Stimulated activated CD4-positive, alpha-beta T cell treated with anti-CD3 and anti-CD28 coated beads, TNF-alpha, amount 100 ng/mL, for 4 hours (primary cell): ENCODE measurements around the gene SERPINB10.

Experiments
- DNase-seq, 3 experiments: peaks; one replicate each; pipeline ENCODE4 v3.0.0-alpha.2; 2020; ENCODE audit warnings: low read depth in 3 of 3

The SERPINB10 gene

DNA sequence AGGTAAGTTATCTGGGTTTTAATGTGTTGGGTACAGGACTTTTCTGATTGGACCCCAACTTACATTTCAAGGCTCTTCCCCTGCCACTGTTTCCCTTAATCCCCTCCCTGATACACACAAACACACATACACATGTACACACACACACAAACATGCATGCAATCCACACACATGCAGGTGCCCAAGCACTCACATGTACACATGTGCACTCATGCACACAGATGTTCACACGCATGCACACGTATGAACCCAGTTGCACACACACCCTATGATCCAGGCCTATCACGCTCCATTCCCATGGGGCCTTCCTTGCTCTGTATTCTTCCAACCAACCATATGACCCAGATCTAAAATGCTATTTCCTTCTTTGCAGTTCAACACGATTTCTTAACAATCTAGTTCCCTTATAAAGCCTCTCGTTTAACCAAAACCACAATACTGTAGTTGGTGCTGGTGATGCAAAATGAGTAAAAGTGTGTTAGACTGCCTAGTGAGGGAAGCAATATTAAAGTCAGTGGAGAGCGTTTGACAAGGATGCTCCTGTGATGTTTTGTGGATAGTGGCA, 73.2 kb downstream of the SERPINB10 start:
- DNase-seq: no peak

DNA sequence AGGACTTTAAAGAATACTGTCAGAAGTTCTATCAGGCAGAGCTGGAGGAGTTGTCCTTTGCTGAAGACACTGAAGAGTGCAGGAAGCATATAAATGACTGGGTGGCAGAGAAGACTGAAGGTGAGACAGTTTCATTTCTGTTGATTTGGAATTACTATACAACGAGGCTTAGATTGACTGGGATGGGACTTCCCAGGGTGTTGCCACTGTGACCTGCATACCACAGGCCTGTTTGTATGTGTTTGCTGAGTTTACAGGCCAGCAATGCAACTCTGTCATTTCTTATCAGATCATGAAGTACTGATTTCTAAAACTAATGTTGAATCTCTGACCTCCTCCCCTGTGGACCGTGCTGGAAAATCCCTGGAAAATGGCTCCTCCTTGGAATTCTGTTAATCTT, 74.0 kb downstream of the SERPINB10 start:
- no peak for DNase-seq

DNA sequence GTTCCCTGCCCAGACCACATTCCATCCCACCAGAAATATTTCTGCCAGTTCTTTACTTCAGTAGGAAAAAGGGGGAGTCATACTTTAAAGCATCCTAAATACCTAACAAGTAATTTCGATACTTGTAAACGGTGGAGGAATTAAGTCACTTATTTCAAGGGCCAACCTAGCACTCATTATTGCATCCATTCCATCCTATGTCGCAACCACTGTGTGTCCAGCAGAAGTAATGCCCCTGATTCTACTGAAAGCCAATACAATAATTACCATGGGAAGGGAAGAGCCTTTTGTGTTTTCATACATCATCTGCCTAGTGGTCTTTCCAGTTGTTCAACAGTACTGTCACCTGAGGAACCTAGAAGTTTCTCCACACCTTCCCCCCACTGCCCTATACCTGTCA, 74.6 kb downstream of the SERPINB10 start:
- no peak for DNase-seq
